HG03571 (cell line): ENCODE measurements around the gene BICDL1.

Source experiments
- ATAC-seq: cut with Tn5 transposase; IDR thresholded peaks from one replicate; pipeline ENCODE4 v1.9.1; 2021; ENCODE audit not compliant: unreplicated experiment

The BICDL1 gene

GRCh38 chr12:120099738-120100137 lies 110.7 kb downstream of the BICDL1 start:
- no peak for ATAC-seq

- ATAC-seq, result no peak
These were observed 111.6 kb downstream of the BICDL1 start for GRCh38 chr12:120100630-120101029.

DNA sequence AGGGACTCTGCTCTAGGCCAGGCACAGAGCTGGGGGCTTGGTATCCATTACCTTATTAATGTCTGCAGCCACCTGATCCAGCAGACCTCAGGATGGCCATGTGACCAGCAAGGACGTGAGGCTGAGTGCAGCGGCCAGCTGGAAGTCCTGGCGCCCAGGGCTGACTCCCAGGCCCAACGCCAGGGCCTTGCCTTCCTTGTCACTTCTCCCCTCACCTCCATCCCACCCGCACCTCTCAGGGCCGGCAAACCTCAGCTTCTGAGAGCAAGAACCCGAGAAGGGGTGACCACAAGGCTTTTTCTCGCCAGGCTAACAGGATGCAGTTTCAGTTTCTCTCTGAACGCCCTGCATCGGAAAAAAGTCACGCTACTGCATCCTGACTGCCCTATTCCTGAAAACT lies 112.1 kb downstream of the BICDL1 start:
- ATAC-seq, result no peak

DNA sequence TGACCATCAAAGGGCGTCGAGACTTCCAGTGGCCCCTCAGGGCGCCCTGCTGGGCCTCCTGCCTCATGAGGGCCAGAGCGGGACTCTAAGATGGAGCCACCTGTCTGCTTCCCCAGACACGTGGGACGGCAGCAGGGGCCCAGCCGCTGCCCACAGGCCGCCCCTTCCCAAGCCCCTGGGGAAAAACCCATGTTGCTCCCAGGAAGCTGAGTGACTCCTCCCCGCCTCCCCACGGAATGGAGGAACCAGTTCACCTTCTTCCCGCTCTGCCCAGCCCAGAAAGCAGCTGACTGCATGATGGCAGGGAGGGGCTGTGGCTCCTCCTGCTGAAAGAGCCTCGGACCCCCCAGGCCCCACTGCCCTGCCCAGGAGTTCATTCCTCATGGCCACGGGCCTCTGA lies 112.6 kb downstream of the BICDL1 start:
- no peak for ATAC-seq

DNA sequence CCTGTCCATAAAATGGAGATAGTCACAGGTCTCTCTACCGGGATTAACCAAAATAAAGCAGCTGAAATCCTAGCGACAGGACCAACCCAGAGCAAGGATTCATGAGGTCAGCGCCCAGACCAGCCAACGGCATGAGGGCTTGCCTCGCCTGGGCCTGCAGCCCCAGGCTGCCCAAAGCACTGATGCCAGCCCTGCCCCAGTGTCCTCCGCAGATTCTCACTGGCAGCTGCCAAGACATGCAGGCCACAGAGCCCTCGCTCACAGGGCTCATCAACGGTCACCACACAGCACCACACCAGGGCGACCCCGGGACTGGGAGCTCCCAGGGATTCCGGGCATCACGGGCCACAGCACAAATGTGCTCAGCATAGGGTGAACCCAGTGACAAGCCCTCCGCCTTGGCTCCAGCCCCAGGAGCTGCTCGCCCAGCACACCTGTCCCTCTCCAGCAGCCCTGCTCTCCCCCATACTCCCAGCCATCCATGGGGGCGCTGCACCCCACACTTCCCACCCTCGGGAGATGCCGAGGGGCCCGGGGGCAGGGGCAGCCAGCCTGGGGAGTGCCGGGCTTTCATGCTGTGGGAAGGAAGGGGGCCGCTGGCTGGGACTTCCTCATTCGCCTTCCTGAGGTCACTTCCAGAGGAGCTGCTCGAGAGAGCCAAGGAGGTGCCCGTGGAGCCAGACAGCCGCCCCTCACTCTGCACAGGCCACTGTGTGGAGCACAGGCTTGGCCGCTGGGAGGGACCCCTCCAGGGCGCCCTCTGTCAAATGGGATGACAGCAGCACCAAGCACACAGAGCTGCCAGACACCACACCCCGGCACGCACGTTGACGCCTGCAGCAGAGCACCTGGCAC lies 113.4 kb downstream of the BICDL1 start:
- ATAC-seq, result no peak

GRCh38 chr12:120103044-120103338 lies 114.0 kb downstream of the BICDL1 start:
- ATAC-seq, result no peak

DNA sequence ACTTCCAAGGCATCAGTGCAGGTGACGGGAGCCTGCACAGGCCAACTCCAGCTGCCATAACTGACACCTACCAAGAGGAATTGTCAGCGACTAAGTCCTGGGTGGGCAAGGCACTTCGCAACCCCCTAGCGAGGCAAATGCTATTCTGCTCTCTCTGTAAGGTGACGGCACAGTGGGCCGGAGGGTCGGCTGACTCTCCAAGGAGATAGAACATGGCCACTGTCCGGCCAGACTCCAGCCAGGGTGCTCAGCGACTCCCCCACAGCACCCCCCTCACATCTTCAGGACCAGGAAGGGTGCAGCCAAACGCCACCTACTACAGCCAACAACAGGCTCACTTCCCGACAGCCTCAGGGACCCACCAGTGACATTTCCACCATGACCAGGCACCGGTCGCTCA lies 114.3 kb downstream of the BICDL1 start:
- ATAC-seq, result no peak

DNA sequence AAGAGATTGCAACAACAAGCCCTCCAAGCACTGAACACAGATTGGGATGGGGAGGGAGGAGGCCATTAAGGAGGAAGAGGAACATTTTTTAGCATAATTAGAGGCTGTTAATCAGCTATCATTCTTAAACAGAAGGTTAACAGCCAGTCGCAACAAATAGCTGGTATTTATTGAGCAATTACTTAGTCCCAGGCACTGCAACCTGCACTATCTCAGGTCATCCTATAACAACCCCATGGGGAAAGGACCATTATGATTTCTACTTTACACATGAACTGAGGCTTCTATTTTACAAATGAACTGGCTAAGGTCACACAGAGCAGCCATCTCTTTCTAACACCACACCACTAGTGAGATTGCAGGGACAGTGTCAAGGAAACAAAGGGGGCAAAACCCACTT lies 117.1 kb downstream of the BICDL1 start:
- ATAC-seq, result no peak

DNA sequence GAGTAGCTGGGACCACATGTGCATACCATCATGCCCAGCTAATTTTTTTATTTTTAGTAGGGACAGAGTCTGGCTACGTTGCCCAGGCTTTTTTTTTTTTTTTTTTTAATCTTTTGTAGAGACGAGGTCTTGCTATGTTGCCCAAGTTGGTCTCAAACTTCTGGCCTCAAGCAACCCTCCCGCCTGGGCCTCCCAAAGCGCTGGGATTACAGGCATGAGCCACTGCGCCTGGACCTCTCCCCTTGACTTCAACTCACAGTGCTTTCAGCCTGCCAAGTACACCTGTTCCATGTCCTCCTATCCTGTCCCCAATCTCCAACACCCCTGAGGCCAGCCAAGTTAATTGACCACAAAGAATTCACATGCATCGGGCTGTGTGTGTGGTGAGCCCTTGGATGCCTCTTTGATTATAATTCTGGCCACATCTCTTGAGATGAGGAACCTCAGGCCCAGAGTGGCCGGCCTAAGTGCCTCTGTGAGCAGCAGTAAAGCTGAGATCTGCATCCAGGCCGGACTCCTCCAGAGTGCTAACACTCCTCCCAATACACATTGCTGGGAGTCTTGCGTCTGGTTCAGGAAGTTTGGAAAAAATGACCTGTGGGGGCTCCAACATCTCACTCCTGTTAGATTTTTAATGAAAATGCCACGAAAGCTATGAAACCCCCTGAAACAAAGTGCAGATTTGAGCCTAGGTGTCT lies 120.7 kb downstream of the BICDL1 start:
- no peak for ATAC-seq

- peak; percentile 74 for ATAC-seq
These were observed 121.8 kb downstream of the BICDL1 start for GRCh38 chr12:120110550-120111501.

GRCh38 chr12:120115066-120115465 lies 126.0 kb downstream of the BICDL1 start:
- no peak for ATAC-seq

DNA sequence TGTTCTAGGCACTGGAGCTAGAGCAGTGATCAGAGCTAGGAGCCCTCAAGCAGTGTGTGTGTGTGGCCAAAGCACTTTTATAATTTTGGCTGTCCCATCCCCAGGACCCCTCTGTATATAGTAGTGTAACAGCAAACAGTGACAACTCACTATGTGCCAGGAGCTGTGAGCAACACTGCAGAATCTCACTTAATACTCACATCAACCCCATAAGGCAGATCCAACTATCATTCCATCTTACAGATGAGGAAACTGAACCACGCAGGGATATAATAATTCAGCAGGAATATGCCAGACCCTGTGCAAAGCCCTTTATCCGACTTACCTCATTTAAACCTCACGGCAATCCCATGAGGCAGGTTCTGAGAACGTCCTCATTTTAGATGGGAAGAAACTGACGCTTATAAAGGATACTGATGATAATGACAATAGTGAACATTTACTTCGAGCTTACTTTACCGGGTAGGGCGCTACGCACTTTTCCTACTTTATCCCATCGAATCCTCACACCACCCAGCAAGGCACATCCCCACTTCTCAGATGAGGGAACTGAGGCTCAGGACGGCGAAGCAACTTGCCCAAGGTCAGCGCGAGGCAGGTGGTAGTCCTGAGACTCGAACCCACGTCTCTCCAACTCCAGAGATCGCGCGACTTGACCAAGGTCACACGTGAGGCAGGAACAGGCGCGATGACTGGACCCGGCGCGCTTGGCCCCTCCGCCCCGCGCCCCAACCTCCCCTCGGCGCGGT lies 126.8 kb downstream of the BICDL1 start:
- ATAC-seq, result no peak

- ATAC-seq, result no peak
These were observed 127.4 kb downstream of the BICDL1 start, which contains the start of gene RAB35 for GRCh38 chr12:120116441-120116791. TSS of gene RAB35 (minus strand) at chr12:120116753. CDS start at chr12:120116650, 103 bp downstream.

GRCh38 chr12:120116792-120117651 lies 128.0 kb downstream of the BICDL1 start:
- ATAC-seq, result peak; percentile 44

- ATAC-seq, result no peak
These were observed 128.9 kb downstream of the BICDL1 start for GRCh38 chr12:120117961-120118320.

DNA sequence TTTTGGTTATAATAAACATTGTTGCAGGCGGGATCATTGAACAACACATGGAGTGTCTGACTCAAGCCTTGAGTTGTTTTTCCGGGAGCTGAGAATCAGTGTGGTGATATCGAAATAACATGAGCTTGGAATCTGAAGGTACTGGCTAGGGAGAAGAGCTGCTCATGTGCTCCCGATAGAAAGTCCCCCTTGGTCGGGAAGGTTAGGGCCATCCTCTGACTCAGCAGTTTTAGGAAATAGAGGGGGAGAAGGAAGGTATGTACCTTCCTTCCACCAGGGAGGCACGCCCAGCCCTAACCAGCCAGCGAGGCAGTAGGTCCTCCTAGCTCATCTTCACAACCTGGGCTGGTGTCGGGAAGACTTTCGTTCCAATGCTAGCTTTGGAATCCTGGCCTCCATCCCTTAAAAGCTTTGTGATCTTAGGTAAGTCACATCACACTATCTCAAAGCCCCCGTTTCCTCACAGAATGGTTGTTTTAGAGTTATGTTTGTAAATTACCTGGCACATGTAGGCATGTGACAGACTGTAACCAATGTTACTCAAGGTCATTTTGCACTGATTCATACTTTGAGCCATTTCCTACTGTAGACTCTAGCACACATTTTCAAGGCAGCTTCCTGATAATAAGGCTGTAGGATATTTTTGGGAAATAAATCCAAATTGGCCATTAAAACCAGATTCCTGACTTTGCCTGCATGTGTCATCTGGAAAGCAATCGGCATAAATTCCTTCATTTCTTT lies 129.5 kb downstream of the BICDL1 start:
- no peak for ATAC-seq

DNA sequence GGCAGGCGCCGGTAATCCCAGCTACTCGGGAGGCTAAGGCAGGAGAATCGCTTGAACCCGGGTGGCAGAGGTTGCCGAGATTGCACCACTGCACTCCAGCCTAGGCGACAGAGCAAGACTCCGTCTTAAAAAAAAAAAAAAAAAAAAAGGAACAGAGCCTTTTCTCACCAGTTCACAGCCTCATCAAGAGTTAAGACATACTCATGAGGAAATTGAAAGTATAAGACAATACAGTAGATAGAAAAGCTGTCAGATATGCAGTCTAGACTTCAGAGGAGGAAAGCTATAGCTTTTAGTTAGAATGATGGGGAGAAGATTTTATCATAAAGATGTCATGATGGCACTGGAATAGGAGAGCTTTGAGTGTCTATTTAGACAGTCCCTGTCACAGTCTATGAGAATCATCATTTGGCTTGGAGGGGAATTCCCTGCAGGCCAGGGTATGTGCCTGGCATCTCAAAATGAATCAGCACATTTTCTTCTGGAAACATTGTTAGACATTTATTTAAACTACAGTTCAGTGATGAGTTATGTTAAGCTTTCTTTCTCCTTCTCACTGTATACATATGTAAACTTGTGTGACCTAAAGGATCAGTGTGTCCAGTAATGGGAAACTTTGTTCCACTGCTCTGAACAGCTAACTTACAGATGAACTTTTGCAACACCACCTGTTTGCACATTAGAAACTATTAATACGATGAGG lies 130.4 kb downstream of the BICDL1 start:
- ATAC-seq, result no peak

DNA sequence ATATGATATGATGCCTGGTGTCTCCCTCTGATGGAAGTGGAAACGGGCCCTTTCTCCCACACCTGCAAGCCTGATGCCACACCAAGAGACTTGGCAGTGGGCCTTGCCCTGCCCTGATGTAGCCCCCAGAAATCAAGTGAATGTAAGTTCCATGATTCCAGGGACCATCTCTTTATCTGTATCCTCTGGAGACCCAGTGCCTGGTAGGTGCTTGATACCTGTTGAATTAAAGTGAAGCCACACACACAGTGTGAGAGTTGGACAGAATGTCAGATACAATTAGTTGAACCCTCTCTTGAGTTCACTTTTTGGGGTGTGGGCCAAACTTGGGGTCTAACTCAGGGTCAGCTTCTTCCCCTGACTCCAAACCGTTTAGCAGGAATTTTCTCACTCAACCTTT lies 132.3 kb downstream of the BICDL1 start:
- ATAC-seq, result no peak
